Gastrocnemius medialis (tissue), 4 donors: Measurements from ENCODE around the gene CCDC187.

Source experiments
- CTCF ChIP-seq, 5 experiments: fragments of 450-650 bp in 3 of 5; fragments of 200-600 bp in 2 of 5; sonication (generic) in 2 of 5; IDR thresholded peaks in 4 of 5; conservative IDR thresholded peaks in 1 of 5; 1 replicate in 4 of 5; 2 replicates in 1 of 5; pipeline ENCODE4 v1.5.1; 2016 to 2019; ENCODE audit warnings: antibody characterized with exemption in 5 of 5, mild to moderate bottlenecking in 3 of 5, moderate library complexity in 3 of 5
- POLR2A ChIP-seq, 2 donors: fragments of 450-650 bp; IDR thresholded peaks; one replicate each; pipeline ENCODE4 v1.6.1; 2017; ENCODE audit warnings: antibody characterized with exemption in 2 of 2, mild to moderate bottlenecking in 2 of 2, moderate library complexity in 2 of 2

GRCh38 chr9:136252281-136252680 lies 51.6 kb downstream of the CCDC187 start:
- TF ChIP-seq CTCF (IDR thresholded peaks at IDR 0.05 in 4 of 5, conservative IDR thresholded peaks at IDR 0.05 in 1 of 5) (no peak), POLR2A (IDR thresholded peaks at IDR 0.05) (no peak)
